HCT116 (cell line): ENCODE data around the gene MORC1.

Experiments
- EZH2 ChIP-seq: fragments of 200-600 bp; sonication (generic); IDR thresholded peaks from 2 replicates; pipeline ENCODE4 v1.6.1; 2017; ENCODE audit warnings: antibody characterized with exemption, mixed run types
- POLR2A ChIP-seq: IDR thresholded peaks from 2 replicates; pipeline ENCODE4 v1.7.0; 2011; ENCODE audit warnings: borderline replicate concordance; ENCODE audit not compliant: insufficient read depth, insufficient read length; ENCODE audit errors: extremely low read depth
- RAD21 ChIP-seq: IDR thresholded peaks from 2 replicates; pipeline ENCODE4 v1.6.1; 2012; ENCODE audit warnings: low read depth, mild to moderate bottlenecking
- SIN3A ChIP-seq: IDR thresholded peaks from 2 replicates; pipeline ENCODE4 v1.6.1; 2012; ENCODE audit warnings: low read depth
- TF ChIP-seq, protein P1 (sequence below), 3 experiments: fragments of 200-600 bp in 1 of 3; sonication (generic) in 1 of 3; IDR thresholded peaks in 2 of 3; conservative IDR thresholded peaks in 1 of 3; 2 replicates each; pipeline ENCODE4 v1.5.1; 2012 to 2017; ENCODE audit warnings: low read depth in 2 of 3, low read length in 2 of 3, antibody characterized with exemption in 1 of 3, borderline replicate concordance in 1 of 3, control low read depth in 1 of 3, mild to moderate bottlenecking in 1 of 3, mixed read lengths in 1 of 3, mixed run types in 1 of 3, moderate library complexity in 1 of 3; ENCODE audit not compliant: insufficient read depth in 1 of 3
- TF ChIP-seq, protein P2 (sequence below): IDR thresholded peaks from 2 replicates; pipeline ENCODE4 v1.6.1; 2012

DNA sequence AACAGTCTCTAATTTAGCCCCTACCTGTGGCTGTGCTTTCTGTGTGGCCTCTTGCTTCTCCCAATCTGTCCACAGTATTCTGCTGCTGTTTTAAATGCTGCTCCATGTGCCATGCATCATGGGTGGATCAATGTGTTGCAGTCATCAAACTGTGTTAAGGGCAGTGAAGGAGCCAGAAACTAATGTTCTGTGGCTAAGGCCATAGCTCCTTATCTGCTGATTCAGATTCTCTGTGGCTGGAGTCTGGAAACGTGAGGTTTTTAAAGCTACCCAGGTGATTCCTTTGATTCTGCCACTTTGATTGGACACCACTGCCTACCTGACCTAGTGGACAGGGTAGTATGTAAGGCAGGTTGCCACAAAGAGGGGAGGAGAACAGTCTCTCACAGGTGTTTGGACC lies 44.8 kb downstream of the MORC1 start:
- TF ChIP-seq RAD21 (no peak), SIN3A (no peak), EZH2 (no peak), POLR2A (no peak)
- TF ChIP-seq, protein P1, sequence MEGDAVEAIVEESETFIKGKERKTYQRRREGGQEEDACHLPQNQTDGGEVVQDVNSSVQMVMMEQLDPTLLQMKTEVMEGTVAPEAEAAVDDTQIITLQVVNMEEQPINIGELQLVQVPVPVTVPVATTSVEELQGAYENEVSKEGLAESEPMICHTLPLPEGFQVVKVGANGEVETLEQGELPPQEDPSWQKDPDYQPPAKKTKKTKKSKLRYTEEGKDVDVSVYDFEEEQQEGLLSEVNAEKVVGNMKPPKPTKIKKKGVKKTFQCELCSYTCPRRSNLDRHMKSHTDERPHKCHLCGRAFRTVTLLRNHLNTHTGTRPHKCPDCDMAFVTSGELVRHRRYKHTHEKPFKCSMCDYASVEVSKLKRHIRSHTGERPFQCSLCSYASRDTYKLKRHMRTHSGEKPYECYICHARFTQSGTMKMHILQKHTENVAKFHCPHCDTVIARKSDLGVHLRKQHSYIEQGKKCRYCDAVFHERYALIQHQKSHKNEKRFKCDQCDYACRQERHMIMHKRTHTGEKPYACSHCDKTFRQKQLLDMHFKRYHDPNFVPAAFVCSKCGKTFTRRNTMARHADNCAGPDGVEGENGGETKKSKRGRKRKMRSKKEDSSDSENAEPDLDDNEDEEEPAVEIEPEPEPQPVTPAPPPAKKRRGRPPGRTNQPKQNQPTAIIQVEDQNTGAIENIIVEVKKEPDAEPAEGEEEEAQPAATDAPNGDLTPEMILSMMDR (IDR thresholded peaks at IDR 0.05 in 2 of 3, conservative IDR thresholded peaks at IDR 0.05 in 1 of 3; ENCODE audit: borderline replicate concordance in 1 of 3, insufficient read depth in 1 of 3, low read depth in 2 of 3, low read length in 2 of 3): no peak
- TF ChIP-seq, protein P2, sequence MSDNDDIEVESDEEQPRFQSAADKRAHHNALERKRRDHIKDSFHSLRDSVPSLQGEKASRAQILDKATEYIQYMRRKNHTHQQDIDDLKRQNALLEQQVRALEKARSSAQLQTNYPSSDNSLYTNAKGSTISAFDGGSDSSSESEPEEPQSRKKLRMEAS: no peak
